GM12872 (cell line): ENCODE measurements around the gene TBX3.

Experiments used
- TF ChIP-seq, protein P1 (sequence below): IDR thresholded peaks from 3 replicates; pipeline ENCODE4 v1.5.1; 2011; ENCODE audit warnings: low read depth, mild to moderate bottlenecking, low read length, moderate library complexity; ENCODE audit not compliant: insufficient read depth

Gene TBX3

DNA sequence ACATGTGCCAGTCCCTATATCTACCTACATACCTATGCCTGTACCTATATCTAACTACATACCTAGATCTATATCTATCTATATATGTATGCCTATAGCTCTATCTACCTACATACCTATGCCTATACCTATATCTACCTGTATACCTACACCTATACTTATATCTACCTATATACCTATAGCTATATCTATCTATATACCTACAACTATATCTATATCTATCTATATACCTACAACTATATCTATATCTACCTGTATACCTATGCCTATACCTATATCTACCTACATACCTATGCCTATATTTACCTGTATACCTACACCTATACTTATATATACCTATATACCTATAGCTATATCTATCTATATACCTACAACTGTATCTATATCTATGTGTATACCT is 56.6 kb downstream of the TBX3 start:
- TF ChIP-seq, protein P1, sequence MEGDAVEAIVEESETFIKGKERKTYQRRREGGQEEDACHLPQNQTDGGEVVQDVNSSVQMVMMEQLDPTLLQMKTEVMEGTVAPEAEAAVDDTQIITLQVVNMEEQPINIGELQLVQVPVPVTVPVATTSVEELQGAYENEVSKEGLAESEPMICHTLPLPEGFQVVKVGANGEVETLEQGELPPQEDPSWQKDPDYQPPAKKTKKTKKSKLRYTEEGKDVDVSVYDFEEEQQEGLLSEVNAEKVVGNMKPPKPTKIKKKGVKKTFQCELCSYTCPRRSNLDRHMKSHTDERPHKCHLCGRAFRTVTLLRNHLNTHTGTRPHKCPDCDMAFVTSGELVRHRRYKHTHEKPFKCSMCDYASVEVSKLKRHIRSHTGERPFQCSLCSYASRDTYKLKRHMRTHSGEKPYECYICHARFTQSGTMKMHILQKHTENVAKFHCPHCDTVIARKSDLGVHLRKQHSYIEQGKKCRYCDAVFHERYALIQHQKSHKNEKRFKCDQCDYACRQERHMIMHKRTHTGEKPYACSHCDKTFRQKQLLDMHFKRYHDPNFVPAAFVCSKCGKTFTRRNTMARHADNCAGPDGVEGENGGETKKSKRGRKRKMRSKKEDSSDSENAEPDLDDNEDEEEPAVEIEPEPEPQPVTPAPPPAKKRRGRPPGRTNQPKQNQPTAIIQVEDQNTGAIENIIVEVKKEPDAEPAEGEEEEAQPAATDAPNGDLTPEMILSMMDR = no peak

DNA sequence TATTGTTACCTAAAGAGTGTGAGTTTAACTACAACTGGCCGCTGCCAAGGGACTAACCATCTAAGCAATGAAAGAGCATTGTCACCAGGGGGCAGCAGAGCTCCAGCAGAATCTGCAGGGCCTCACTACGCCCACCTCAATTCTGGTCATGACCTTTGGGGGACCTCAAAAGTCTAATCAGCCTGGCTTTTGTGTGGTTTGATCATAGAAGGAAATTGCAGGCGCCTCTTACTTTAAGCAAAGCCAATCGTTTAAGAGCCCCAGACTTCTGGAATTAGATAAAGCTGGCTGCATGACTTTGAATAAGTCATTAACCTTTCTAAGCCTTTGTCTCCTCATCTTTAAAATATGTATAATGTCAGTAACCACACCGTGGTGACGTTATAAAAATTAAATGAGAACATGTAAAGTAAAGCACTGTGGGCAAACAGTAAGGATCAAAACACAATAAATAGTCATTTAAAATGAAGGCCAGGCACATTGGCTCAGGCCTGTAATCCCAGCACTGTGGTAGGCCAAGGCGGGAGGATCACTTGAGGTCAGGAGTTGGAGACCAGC is 58.6 kb downstream of the TBX3 start:
- TF ChIP-seq, protein P1 = peak; percentile 83

DNA sequence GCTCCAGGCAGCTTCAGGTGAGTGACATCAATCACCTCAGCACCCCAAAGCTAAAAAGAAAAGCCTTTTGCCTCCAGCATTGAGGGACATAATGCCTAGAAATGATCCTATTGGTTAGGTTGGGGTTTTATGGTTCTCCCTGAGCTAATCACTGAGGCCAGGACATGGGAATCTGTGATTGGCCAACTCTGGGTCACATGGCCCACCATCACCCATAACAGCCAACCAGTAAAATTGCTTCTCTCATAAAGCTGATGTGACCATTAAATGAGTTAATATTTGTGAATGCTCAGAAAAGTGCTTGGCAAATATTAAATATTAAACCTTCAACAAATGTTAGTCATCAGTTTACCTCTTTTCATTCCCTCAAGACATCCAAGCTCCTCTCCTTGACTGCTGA is 60.2 kb downstream of the TBX3 start:
- TF ChIP-seq, protein P1 = no peak
